HG02759 (cell line): Measurements from ENCODE around the gene MOB2.
"Not testable (repeated sequence)": the region's sequence is repeated elsewhere in the genome, so short reads cannot be mapped to it uniquely, and the experiment has no call there.

Experiments used
- ATAC-seq: cut with Tn5 transposase; IDR thresholded peaks from one replicate; pipeline ENCODE4 v1.9.1; 2021; ENCODE audit warnings: mild to moderate bottlenecking, moderate library complexity; ENCODE audit not compliant: unreplicated experiment

Gene MOB2

DNA sequence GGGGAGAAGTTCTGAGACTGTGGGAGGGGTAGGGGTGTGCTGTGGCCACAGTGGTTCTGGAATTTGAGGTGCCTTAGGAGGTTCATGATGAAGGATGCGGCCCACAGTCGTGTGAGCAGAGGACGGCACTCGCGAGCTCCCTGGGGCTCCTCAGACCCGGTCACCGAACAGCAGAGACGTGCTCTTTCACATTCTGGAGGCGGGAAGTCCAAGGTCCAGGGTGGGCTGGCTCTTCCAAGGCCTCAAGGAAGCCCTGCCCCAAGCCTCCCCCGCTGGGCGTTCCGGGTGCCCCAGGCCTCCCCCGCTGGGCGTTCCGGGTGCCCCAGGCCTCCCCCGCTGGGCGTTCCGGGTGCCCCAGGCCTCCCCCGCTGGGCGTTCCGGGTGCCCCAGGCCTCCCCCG lies 63.2 kb downstream of the MOB2 start:
- not testable (repeated sequence) for ATAC-seq

DNA sequence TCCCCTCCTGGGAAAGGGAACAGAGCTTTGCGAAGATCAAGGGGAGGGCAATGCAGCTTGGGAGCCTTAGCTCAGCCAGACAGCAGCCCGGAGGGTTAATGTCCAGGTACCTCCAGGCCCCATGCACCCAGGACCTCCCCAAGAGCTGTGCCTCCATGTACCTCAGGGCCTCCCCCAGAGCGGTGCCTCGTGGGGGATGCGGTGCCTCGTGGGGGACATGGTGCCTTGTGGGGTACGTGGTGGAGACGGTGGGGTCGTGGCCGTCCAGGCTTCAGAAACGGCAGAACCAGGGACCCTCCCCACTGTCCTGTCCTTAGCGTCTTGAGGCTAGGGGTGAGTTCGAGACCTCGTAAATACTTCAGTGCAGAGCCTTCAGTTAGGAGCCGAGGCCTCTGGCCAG lies 63.6 kb downstream of the MOB2 start:
- no peak for ATAC-seq

- no peak for ATAC-seq
Observed at GRCh38 chr11:1422481-1422880, 64.1 kb downstream of the MOB2 start.

GRCh38 chr11:1421291-1421690 lies 65.3 kb downstream of the MOB2 start:
- no peak for ATAC-seq

DNA sequence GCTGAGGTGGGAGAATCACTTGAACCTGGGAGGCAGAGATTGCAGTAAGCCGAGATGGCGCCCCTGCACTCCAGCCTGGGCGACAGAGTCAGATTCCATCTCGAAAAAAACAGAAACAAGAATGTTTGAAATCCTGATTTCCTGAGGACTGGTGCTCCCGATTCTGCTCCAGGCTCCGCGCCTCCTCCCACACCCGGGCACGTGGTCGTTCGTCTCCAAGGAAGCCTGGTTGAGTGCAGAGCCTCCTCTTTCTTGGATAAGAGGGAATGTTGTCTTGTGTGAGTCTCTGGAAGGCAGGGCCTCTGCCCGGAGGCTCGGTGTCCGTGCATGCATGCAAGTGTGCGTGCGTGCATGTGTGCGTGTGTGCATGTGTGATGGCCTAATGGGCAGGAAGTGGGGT lies 66.8 kb downstream of the MOB2 start:
- ATAC-seq: no peak
